NOMO-1 (cell line): Measurements from ENCODE around the gene RALB.
A peak's percentile ranks its signal among the peaks of the same experiment; 100 is the strongest.

ENCODE experiments used
- DNase-seq, 2 experiments: peaks; one replicate each; lab custom pipeline; 2025; ENCODE audit not compliant: unreplicated experiment in 2 of 2; lab: John Stamatoyannopoulos, UW

The RALB gene

GRCh38 chr2:120261387-120262006 is 8.8 kb downstream of the RALB start:
- DNase-seq, result no peak

GRCh38 chr2:120262150-120262549 is 9.5 kb downstream of the RALB start:
- no peak for DNase-seq

GRCh38 chr2:120262761-120263428 is 10.2 kb downstream of the RALB start:
- no peak for DNase-seq

GRCh38 chr2:120265006-120265405 is 12.4 kb downstream of the RALB start:
- DNase-seq, result no peak

GRCh38 chr2:120267348-120267747 is 14.7 kb downstream of the RALB start:
- no peak for DNase-seq

GRCh38 chr2:120269076-120269744 is 16.6 kb downstream of the RALB start:
- no peak for DNase-seq

GRCh38 chr2:120269816-120270215 is 17.2 kb downstream of the RALB start:
- DNase-seq, result no peak

- no peak for DNase-seq
These were observed 19.2 kb downstream of the RALB start for GRCh38 chr2:120271711-120272379.

- DNase-seq, result no peak
These were observed 20.3 kb downstream of the RALB start for GRCh38 chr2:120272763-120273481.

- no peak for DNase-seq
These were observed 23.2 kb downstream of the RALB start for GRCh38 chr2:120275617-120276400.

- no peak for DNase-seq
These were observed 25.0 kb downstream of the RALB start for GRCh38 chr2:120277505-120278205.

- no peak for DNase-seq
These were observed 26.2 kb downstream of the RALB start for GRCh38 chr2:120278901-120279300.

- DNase-seq, result no peak
These were observed 27.1 kb downstream of the RALB start for GRCh38 chr2:120279708-120280107.

- DNase-seq, result no peak
These were observed 31.0 kb downstream of the RALB start for GRCh38 chr2:120283649-120284048.

GRCh38 chr2:120285056-120285455 is 32.4 kb downstream of the RALB start:
- DNase-seq, result no peak

- peak in 1 of 2 experiments; percentile 58 for DNase-seq
These were observed 34.7 kb downstream of the RALB start for GRCh38 chr2:120287183-120288015.

GRCh38 chr2:120288016-120288373 is 35.3 kb downstream of the RALB start:
- DNase-seq, result no peak

- DNase-seq, result no peak
These were observed 36.7 kb downstream of the RALB start for GRCh38 chr2:120289221-120289906.
